GM12801 (cell line): ENCODE measurements around the gene CYGB.

ENCODE experiments used
- TF ChIP-seq, protein P1 (sequence below): IDR thresholded peaks from one replicate; pipeline ENCODE4 v1.5.1; 2011; ENCODE audit warnings: control low read depth; ENCODE audit not compliant: insufficient read length; ENCODE audit errors: extremely low read depth

CYGB gene

DNA sequence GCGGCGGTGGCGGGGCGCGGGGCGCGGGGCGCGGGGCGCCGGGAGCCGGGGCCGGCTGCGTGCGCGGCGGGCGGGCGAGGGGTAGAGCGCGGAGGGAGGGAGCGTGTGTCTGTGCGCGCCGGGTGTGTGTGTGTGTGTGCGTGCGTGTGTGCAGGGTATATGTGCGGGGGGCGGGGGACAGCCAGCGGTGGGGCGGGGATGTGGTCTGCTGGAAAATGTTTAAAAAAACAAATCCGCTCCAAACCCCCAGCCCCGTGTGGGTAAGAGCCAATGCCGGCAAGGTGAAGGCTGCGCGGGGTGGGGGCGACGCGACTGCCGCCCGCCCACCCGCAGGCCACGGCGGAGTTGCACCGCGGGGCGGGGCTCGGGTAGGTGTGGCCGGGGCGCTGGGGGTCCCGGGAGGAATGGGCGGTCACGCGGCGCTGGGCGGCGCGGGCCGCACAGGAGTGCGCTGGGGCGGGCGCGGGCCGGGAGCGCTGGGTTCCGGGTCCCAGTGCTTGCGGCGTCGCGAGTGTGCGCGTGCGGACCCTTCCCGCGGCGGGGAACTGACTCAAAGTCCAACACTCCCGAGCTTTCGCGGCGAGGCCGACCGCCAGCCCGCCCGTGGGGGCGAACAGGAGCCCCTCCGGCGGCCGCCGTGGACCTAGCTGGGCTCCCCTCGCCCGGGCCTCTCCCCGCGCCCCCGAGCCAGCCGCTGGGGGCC lies at the start of gene CYGB:
Gene CYGB (minus strand): TSS at position 132 of the 703 bp plus-strand sequence. CDS start 167 bp downstream, outside the sequence.
- TF ChIP-seq, protein P1, sequence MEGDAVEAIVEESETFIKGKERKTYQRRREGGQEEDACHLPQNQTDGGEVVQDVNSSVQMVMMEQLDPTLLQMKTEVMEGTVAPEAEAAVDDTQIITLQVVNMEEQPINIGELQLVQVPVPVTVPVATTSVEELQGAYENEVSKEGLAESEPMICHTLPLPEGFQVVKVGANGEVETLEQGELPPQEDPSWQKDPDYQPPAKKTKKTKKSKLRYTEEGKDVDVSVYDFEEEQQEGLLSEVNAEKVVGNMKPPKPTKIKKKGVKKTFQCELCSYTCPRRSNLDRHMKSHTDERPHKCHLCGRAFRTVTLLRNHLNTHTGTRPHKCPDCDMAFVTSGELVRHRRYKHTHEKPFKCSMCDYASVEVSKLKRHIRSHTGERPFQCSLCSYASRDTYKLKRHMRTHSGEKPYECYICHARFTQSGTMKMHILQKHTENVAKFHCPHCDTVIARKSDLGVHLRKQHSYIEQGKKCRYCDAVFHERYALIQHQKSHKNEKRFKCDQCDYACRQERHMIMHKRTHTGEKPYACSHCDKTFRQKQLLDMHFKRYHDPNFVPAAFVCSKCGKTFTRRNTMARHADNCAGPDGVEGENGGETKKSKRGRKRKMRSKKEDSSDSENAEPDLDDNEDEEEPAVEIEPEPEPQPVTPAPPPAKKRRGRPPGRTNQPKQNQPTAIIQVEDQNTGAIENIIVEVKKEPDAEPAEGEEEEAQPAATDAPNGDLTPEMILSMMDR, result no peak

DNA sequence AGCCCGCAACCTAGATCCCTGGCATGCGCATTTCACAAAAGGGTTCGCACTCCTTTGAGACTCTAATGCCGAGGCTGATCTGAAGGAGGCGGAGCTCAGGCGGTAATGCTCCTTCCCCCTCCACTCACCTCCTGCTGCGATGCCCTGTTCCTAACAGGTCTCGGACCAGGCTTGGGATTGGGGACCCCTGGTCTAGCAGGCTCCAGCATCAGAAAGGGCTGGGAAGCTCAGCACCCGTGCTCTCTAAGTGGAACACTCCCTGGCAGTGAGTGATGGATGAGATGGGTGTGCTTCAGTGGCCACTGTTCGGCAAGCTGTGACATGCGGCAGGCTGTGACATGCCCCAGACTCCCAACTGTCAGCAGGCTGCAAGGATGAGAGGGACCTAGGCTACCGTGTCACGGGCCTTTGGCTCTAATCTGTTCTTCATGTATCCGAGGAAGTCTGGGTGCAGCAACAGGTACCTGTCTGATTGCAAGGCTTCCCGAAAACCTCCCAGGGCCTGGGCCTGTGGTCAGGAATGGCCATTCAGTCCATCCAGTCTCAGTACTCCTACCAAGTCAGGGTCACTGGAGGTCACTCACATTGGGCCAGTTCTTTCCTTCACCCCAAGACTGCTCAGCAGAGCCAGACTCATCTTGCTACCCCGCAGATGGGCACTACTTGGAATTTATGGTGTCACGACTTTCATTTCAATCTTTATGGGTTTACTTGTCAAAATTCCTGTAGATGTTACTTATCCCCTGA lies 49.4 kb upstream of the CYGB start:
- TF ChIP-seq, protein P1, result no peak

DNA sequence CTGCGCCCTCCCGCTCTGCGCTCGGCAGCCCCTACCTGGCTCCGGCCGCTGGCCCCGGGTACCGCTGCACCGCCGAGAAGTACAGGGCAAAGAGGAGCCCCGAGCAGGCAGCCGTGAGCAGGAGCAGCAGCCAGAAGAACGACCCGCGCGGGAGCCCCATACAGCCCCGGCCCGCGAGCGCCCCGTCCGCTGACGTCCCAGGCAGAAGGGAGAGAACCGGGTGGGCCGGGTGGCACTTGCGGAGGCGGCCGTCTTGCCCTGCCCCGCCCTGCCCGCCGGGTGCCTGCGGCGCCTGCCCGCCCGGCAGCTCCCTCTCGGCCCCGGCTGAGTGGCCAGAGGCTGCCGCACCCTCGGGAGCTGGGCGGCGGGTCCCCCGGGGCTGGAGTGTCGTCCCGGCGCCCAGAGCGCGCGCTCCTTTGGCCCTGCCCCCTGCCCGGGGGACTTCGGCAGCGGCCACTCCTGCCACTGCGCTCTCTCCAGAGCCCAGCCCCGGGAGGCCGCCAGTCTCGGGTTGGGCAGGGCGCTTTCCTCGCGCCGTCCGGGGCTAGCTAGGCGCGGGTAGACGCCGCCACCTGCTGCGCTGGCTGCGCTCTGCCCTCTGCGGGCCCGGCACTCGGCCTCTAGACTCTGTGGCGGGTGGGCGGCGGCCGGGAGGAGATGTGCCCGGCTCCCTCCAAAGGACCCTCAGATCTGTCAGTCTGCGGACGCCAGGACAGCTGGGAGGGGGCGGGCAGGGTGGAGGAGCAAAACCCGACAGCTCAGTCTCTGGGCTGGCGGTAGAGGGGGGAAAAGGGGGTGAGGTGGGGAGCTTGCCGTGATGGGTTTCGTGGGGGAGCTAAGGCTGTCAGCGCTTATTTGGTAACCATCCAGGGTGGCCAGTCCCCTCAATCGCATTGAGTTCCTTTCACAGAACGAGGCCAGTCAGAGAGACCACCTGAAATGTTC lies 48.4 kb upstream of the CYGB start, which contains the start of gene ST6GALNAC2:
Gene ST6GALNAC2 (minus strand): TSS at position 212 of the 945 bp plus-strand sequence. CDS start 52 bp downstream, at position 160.
- TF ChIP-seq, protein P1, result no peak

DNA sequence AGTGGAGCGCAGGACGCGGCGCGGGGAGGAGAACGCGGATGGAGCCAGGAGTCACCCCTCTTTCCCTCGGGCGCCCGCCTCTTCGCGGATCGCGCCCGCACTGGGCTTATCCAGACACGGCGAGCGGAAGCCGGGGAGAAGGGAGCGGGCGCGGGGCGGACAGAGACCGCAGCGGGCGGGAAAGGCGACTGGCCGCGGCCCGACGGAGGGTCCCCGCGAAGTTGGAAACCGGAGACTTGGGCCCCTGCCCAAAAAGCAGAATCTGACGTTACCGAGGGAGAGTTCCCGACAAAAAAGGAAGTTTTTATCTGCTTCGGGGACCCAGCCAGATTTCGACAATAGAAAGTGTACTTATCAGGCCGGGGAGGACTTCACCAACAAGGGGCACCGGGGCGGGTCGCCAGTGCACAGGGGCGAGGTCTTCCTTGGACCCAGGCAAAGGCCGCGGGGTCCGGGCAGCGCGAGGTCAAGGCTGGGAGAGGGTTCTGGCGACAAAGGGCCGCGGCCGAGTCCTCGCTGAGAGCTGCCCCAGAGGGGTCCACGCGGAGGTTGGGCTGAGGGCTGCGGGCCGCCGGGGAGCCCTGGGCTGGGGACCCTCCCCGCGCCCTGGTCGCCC lies 47.6 kb upstream of the CYGB start:
- TF ChIP-seq, protein P1, result no peak

DNA sequence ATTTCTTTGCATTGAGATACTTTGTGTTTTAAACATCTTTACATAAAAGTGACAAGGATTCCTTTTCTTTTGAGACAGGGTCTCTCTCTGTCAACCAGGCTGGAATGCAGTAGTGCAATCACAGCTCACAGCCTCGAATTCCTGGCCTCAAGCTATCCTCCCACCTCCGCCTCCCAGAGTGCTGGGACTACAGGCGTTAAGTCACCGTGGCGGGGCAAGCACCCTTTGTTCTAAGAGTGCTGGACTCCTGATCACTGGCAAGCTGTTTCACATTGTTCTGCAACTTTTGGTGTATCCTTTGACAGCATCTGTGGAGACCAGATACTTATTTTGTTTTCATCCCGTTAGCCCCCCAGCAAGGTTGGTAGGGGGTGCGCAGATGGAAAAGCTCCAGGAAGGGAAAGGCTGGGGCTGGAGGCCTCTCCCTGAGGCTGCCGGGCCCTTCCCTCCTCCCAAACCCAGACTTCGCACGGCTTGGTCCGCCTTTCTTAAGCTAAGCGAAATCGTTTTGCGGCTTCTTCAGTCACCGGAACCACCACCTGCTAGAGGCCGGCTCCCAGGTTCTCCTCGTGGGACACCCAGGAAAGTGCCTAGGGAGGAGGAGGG lies 47.0 kb upstream of the CYGB start:
- TF ChIP-seq, protein P1, result no peak

DNA sequence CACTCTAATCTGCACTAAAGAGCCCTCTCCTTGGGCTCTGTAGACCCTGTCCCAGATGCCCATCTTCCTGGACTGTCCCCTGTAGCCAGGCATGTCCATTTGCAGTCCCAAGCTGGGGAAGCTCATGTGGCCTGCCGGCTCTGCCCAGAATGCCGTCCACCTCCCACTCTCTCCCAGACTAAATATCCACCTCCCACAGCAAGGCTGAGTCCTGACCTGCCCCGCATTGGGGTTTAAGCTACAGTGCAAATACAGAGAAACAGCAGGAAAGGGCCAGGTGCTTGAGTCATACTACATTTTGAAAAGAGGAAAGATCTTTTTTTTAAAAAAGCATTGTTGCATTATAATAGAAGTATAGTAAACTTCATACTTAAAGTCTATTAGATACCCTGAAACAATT lies 45.2 kb upstream of the CYGB start:
- TF ChIP-seq, protein P1, result no peak
